Upper lobe of left lung (tissue), 6 donors: ENCODE measurements around the gene ALX1. TPM values are rescaled to one million over a fixed set of nuclear protein-coding genes. Genes with fewer than 3 reads are reported as not detected.
A peak's percentile ranks its signal among the peaks of the same experiment; 100 is the strongest.

Experiments
- ATAC-seq, 2 donors: fragments of 200-7000 bp; cut with Tn5 transposase; one replicate each; pipeline ENCODE4 v1.9.1; 2022; ENCODE audit warnings: mild to moderate bottlenecking in 2 of 2, moderate library complexity in 2 of 2; ENCODE audit not compliant: low FRiP score in 2 of 2
- DNase-seq, 2 donors: peaks; one replicate each; pipeline ENCODE4 v3.0.0-alpha.2; 2019 to 2020
- H3K27ac ChIP-seq, 4 donors: fragments of 200-600 bp; sonication (generic); one replicate each; pipeline ENCODE4 v1.5.1; 2016 to 2019
- H3K27me3 ChIP-seq, 4 donors: fragments of 200-600 bp; sonication (generic); one replicate each; pipeline ENCODE4 v1.5.1; 2017 to 2019
- H3K36me3 ChIP-seq, 4 donors: fragments of 200-600 bp; sonication (generic); one replicate each; pipeline ENCODE4 v1.5.1; 2016 to 2019
- H3K4me1 ChIP-seq, 4 donors: fragments of 200-600 bp; sonication (generic); one replicate each; pipeline ENCODE4 v1.5.1; 2018 to 2019
- H3K4me3 ChIP-seq, 4 donors: fragments of 200-600 bp; sonication (generic); one replicate each; pipeline ENCODE4 v1.5.1; 2017 to 2019; ENCODE audit warnings: mild to moderate bottlenecking in 2 of 4, moderate library complexity in 1 of 4
- H3K9me3 ChIP-seq, 4 donors: fragments of 200-600 bp; sonication (generic); one replicate each; pipeline ENCODE4 v1.5.1; 2018 to 2019
- EP300 ChIP-seq, 4 donors: sonication (generic); formaldehyde crosslinking; IDR thresholded peaks; one replicate each; pipeline ENCODE4 v1.5.1; 2017; ENCODE audit warnings: antibody characterized with exemption in 4 of 4, control low read depth in 2 of 4
- POLR2A ChIP-seq, 4 donors: fragments of 450-650 bp; IDR thresholded peaks; one replicate each; pipeline ENCODE4 v1.5.1; 2016 to 2017; ENCODE audit warnings: antibody characterized with exemption in 4 of 4, mild to moderate bottlenecking in 2 of 4
- POLR2AphosphoS5 ChIP-seq, 2 donors: sonication (generic); formaldehyde crosslinking; IDR thresholded peaks; one replicate each; pipeline ENCODE4 v1.5.1; 2017; ENCODE audit warnings: antibody characterized with exemption in 2 of 2
- WGBS, 2 donors: methylation state at CpG; one replicate each; pipeline ENCODE4 v1.1.5; 2017 to 2018; 5-methylcytosine and 5-hydroxymethylcytosine counted together
- total RNA-seq, 6 donors: library from RNA; depleted of rRNA in 4 of 6; stranded (reverse); fragments of >200 nt in 4 of 6; gene quantifications; one replicate each; pipeline versions ENCODE4 v1.1.0 to v1.2.1, GENCODE V29; 2016 to 2021
- TF ChIP-seq, protein P1 (sequence below), 6 experiments: fragments of 450-650 bp in 4 of 6; fragments of 200-600 bp in 2 of 6; sonication (generic) in 2 of 6; IDR thresholded peaks; one replicate each; pipeline ENCODE4 v1.5.1; 2016 to 2019; ENCODE audit warnings: antibody characterized with exemption in 6 of 6
- donor health status: DM: no; HTN: no; CAD: no; lungs with moderate emphysema.
- donor health status: DM: no; HTN: yes; CAD: no; lungs with severe emphysema.

The ALX1 gene
- total RNA-seq, 6 donors from 2014 or later, result 0.89 TPM; not detected in 5

- TF ChIP-seq POLR2AphosphoS5 (IDR thresholded peaks at IDR 0.05) (no peak), EP300 (IDR thresholded peaks at IDR 0.05) (no peak), POLR2A (IDR thresholded peaks at IDR 0.05) (no peak)
- TF ChIP-seq, protein P1, sequence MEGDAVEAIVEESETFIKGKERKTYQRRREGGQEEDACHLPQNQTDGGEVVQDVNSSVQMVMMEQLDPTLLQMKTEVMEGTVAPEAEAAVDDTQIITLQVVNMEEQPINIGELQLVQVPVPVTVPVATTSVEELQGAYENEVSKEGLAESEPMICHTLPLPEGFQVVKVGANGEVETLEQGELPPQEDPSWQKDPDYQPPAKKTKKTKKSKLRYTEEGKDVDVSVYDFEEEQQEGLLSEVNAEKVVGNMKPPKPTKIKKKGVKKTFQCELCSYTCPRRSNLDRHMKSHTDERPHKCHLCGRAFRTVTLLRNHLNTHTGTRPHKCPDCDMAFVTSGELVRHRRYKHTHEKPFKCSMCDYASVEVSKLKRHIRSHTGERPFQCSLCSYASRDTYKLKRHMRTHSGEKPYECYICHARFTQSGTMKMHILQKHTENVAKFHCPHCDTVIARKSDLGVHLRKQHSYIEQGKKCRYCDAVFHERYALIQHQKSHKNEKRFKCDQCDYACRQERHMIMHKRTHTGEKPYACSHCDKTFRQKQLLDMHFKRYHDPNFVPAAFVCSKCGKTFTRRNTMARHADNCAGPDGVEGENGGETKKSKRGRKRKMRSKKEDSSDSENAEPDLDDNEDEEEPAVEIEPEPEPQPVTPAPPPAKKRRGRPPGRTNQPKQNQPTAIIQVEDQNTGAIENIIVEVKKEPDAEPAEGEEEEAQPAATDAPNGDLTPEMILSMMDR (IDR thresholded peaks at IDR 0.05), result no peak
- 59 to 61% methylated on average over 3 of the region's 3 CpGs for WGBS, 2 donors
- Histone ChIP-seq H3K27ac (no peak overlapping the region), H3K36me3 (no peaks in the 10 kb centered on the region), H3K4me3 (no peak overlapping the region), H3K4me1 (no peaks in the 10 kb centered on the region), H3K27me3 (no peaks in the 10 kb centered on the region), H3K9me3 (no peaks in the 10 kb centered on the region)
- ATAC-seq, result no peak
- DNase-seq, result no peak
Observed at GRCh38 chr12:85260896-85261295, 19.1 kb upstream of the ALX1 start.

DNA sequence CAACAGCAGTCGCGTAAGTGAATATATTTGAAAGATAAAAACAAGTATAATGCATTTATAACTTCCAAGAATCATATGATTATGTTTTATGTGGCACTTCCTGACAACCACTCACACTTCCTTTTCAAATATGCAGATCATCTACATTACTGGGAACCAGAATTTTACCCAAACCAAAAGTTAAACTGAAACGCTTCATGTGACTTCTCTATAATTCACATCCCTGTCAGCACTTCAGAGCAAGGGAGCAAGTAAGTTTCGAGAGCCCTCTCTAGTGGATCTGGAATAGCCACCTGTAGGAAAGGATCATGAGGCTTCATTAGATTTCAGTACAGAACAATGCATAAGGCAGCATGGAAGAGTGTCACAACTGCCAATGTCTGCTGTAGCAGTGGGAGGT lies 13.7 kb upstream of the ALX1 start:
- DNase-seq, result no peak
- H3K27me3 ChIP-seq, result no peaks in the 10 kb centered on the region
- 52 to 57% methylated on average over 4 of the region's 4 CpGs for WGBS, 2 donors
- TF ChIP-seq POLR2AphosphoS5 (IDR thresholded peaks at IDR 0.05) (no peak), EP300 (IDR thresholded peaks at IDR 0.05) (no peak), POLR2A (IDR thresholded peaks at IDR 0.05) (no peak)
- TF ChIP-seq, protein P1 (IDR thresholded peaks at IDR 0.05), result no peak
- H3K9me3 ChIP-seq, result no peaks in the 10 kb centered on the region
- ATAC-seq, result no peak
- no peak overlapping the region for H3K4me3 ChIP-seq
- no peak overlapping the region for H3K27ac ChIP-seq
- no peaks in the 10 kb centered on the region for H3K4me1 ChIP-seq
- H3K36me3 ChIP-seq, result no peaks in the 10 kb centered on the region

GRCh38 chr12:85273381-85274314 lies 6.4 kb upstream of the ALX1 start:
- peaks cover 0 to 6% (median 0%) of the 10 kb centered on the region in 4 donors for H3K4me1 ChIP-seq
- TF ChIP-seq POLR2A (IDR thresholded peaks at IDR 0.05) (no peak), POLR2AphosphoS5 (IDR thresholded peaks at IDR 0.05) (no peak), EP300 (IDR thresholded peaks at IDR 0.05) (no peak)
- TF ChIP-seq, protein P1 (IDR thresholded peaks at IDR 0.05), result no peak
- DNase-seq, result peak in 1 of 2 donors; percentile 37
- no peaks in the 10 kb centered on the region for H3K9me3 ChIP-seq
- no peak overlapping the region for H3K27ac ChIP-seq
- no peak overlapping the region for H3K4me3 ChIP-seq
- 6% methylated on average over 30 to 33 of the region's 37 CpGs for WGBS, 2 donors
- no peaks in the 10 kb centered on the region for H3K36me3 ChIP-seq
- H3K27me3 ChIP-seq, result peaks cover 0 to 9% (median 4%) of the 10 kb centered on the region in 4 donors
- ATAC-seq, result no peak

DNA sequence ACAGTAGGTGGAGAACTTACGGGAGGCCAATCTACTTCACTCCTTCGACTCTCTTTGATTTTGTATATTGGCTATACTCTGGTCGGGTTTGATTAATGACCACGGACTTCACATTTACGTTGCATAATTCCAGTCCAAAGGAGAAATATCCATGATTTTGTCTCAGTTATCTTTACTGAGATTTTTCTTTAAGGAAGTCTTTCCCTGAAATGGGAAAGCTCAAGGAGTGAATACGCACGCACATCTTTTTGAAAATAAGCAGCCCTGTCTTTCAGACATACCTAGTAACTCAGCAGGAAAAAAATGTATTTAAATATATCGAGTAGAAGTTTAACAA lies 5.7 kb upstream of the ALX1 start:
- ATAC-seq, result no peak
- peaks cover 0 to 15% (median 7%) of the 10 kb centered on the region in 4 donors for H3K27me3 ChIP-seq
- no peak overlapping the region for H3K4me3 ChIP-seq
- TF ChIP-seq POLR2AphosphoS5 (IDR thresholded peaks at IDR 0.05), result no peak
- 11 to 15% methylated on average over 8 of the region's 8 CpGs for WGBS, 2 donors
- H3K36me3 ChIP-seq, result no peaks in the 10 kb centered on the region
- peaks cover 0 to 3% (median 0%) of the 10 kb centered on the region in 4 donors for H3K9me3 ChIP-seq
- no peak for DNase-seq
- peaks cover 0 to 7% (median 0%) of the 10 kb centered on the region in 4 donors for H3K4me1 ChIP-seq
- no peak overlapping the region for H3K27ac ChIP-seq

GRCh38 chr12:85275374-85275773 lies 4.6 kb upstream of the ALX1 start:
- peaks cover 0 to 26% (median 13%) of the 10 kb centered on the region in 4 donors for H3K27me3 ChIP-seq

More at GRCh38 chr12:85275374-85275773, 4.6 kb upstream of the ALX1 start:
- ATAC-seq (no peak), DNase-seq (no peak)
- Histone ChIP-seq H3K4me3 (no peak overlapping the region), H3K27ac (no peak overlapping the region), H3K4me1 (peaks cover 5 to 18% (median 6%) of the 10 kb centered on the region in 4 donors), H3K9me3 (peaks cover 0 to 3% (median 0%) of the 10 kb centered on the region in 4 donors), H3K36me3 (no peaks in the 10 kb centered on the region)
- WGBS, 2 donors, result 8 to 14% methylated on average over 2 of the region's 2 CpGs
- TF ChIP-seq, protein P1 (IDR thresholded peaks at IDR 0.05), result no peak
- TF ChIP-seq POLR2AphosphoS5 (IDR thresholded peaks at IDR 0.05) (no peak), POLR2A (IDR thresholded peaks at IDR 0.05) (no peak), EP300 (IDR thresholded peaks at IDR 0.05) (no peak)
